GM12878 (cell line): ENCODE data around the gene ADAM10. TPM values are rescaled to one million over a fixed set of nuclear protein-coding genes. Genes with fewer than 3 reads are reported as not detected.
A peak's percentile ranks its signal among the peaks of the same experiment; 100 is the strongest.

Experiments
- BMI1 ChIP-seq: fragments of 450-650 bp; IDR thresholded peaks from 2 replicates; pipeline ENCODE4 v1.6.1; 2016; ENCODE audit warnings: mild to moderate bottlenecking, moderate library complexity, borderline replicate concordance
- CREM ChIP-seq: IDR thresholded peaks from 2 replicates; pipeline ENCODE4 v1.6.1; 2014; ENCODE audit warnings: antibody characterized with exemption, low read depth
- DPF2 ChIP-seq: fragments of 450-650 bp; IDR thresholded peaks from 2 replicates; pipeline ENCODE4 v1.6.1; 2017; ENCODE audit warnings: mild to moderate bottlenecking
- EZH2 ChIP-seq: IDR thresholded peaks from 2 replicates; pipeline ENCODE4 v1.6.1; 2012; ENCODE audit warnings: low read depth, mild to moderate bottlenecking, control low read depth, inconsistent platforms, low read length, borderline replicate concordance; ENCODE audit not compliant: control insufficient read depth
- FOXK2 ChIP-seq: fragments of 450-650 bp; IDR thresholded peaks from 2 replicates; pipeline ENCODE4 v1.6.1; 2017; ENCODE audit warnings: mild to moderate bottlenecking, moderate library complexity
- GATAD2B ChIP-seq: fragments of 450-650 bp; conservative IDR thresholded peaks from 2 replicates; pipeline ENCODE4 v1.6.1; 2017; ENCODE audit warnings: low read depth, mild to moderate bottlenecking, moderate library complexity
- IKZF1 ChIP-seq: fragments of 450-650 bp; conservative IDR thresholded peaks from 2 replicates; pipeline ENCODE4 v1.6.1; 2017; ENCODE audit warnings: antibody characterized with exemption, mild to moderate bottlenecking
- IKZF2 ChIP-seq, 2 experiments: fragments of 450-650 bp; IDR thresholded peaks; 2 replicates each; pipeline ENCODE4 v1.6.1; 2017; ENCODE audit warnings: mild to moderate bottlenecking in 2 of 2, moderate library complexity in 2 of 2
- LARP7 ChIP-seq: fragments of 450-650 bp; IDR thresholded peaks from 2 replicates; pipeline ENCODE4 v1.6.1; 2017; ENCODE audit warnings: mild to moderate bottlenecking
- MEF2B ChIP-seq: fragments of 450-650 bp; IDR thresholded peaks from 2 replicates; pipeline ENCODE4 v1.6.1; 2018; ENCODE audit warnings: mild to moderate bottlenecking, moderate library complexity; ENCODE audit not compliant: partially characterized antibody, poor library complexity, severe bottlenecking
- MTA3 ChIP-seq: IDR thresholded peaks from 2 replicates; pipeline ENCODE4 v1.6.1; 2012; ENCODE audit warnings: low read length, inconsistent platforms, borderline replicate concordance
- MXI1 ChIP-seq: fragments of 150-350 bp; IDR thresholded peaks from 2 replicates; pipeline ENCODE4 v1.6.1; 2011; ENCODE audit warnings: low read depth, mild to moderate bottlenecking, inconsistent platforms, low read length, improper control_type of control experiment
- NFIC ChIP-seq: IDR thresholded peaks from 2 replicates; pipeline ENCODE4 v1.6.1; 2012; ENCODE audit warnings: low read depth, mild to moderate bottlenecking, inconsistent platforms, low read length, moderate library complexity
- RB1 ChIP-seq: fragments of 450-650 bp; formaldehyde crosslinking; IDR thresholded peaks from 2 replicates; pipeline ENCODE4 v1.6.1; 2017; ENCODE audit warnings: mild to moderate bottlenecking, borderline replicate concordance
- RCOR1 ChIP-seq: conservative IDR thresholded peaks from 2 replicates; pipeline ENCODE4 v1.6.1; 2012; ENCODE audit warnings: low read depth, low read length, improper control_type of control experiment
- RFX5 ChIP-seq: IDR thresholded peaks from 2 replicates; pipeline ENCODE4 v1.6.1; 2011; ENCODE audit warnings: low read depth, low read length, improper control_type of control experiment
- ZZZ3 ChIP-seq: IDR thresholded peaks from 2 replicates; pipeline ENCODE4 v1.6.1; 2011; ENCODE audit warnings: low read depth; ENCODE audit not compliant: control insufficient read depth, insufficient read length
- polyA plus RNA-seq, 11 experiments: library from polyadenylated mRNA; depleted of rRNA in 4 of 11; unstranded in 6 of 11; stranded (reverse) in 5 of 11; fragments of >200 nt; fragmentation: Nextera tagmentation in 4 of 11; fragmentation: Illumina TruSeq in 1 of 11; extraction: Ambion mirVana in 4 of 11; extraction: Trizol in 1 of 11; gene quantifications; 1 replicate in 1 of 11; 2 replicates in 10 of 11; pipeline versions ENCODE4 v1.2.1 to v1.2.3, GENCODE V29; 2011 to 2016; ENCODE audit warnings: inconsistent platforms in 2 of 11, missing spikeins in 2 of 11, low read depth in 1 of 11
- total RNA-seq, 4 experiments: library from RNA; depleted of rRNA in 3 of 4; stranded (reverse); fragments of >200 nt in 3 of 4; fragmentation: Illumina TruSeq in 1 of 4; extraction: Trizol in 1 of 4; gene quantifications; 2 replicates each; pipeline versions ENCODE4 v1.2.1 to v1.2.3, GENCODE V29; 2013 to 2021
- TF ChIP-seq, protein P1 (sequence below): fragments of 450-650 bp; IDR thresholded peaks from 2 replicates; pipeline ENCODE4 v1.6.1; 2017; ENCODE audit warnings: antibody characterized with exemption, mild to moderate bottlenecking, moderate library complexity
- TF ChIP-seq, protein P2 (sequence below): fragments of 450-650 bp; IDR thresholded peaks from 2 replicates; pipeline ENCODE4 v1.6.1; 2017; ENCODE audit warnings: mild to moderate bottlenecking, moderate library complexity
- TF ChIP-seq, protein P3 (sequence below): fragments of 450-650 bp; IDR thresholded peaks from 2 replicates; pipeline ENCODE4 v1.6.1; 2017; ENCODE audit warnings: low read depth, mild to moderate bottlenecking, moderate library complexity

ADAM10 gene
- total and polyA plus RNA-seq, 10 of the 15 experiments (the other 5 are each of a cell fraction or from before 2014, with no cell fraction given): 10.0 to 88.9 (median 51.7) TPM

DNA sequence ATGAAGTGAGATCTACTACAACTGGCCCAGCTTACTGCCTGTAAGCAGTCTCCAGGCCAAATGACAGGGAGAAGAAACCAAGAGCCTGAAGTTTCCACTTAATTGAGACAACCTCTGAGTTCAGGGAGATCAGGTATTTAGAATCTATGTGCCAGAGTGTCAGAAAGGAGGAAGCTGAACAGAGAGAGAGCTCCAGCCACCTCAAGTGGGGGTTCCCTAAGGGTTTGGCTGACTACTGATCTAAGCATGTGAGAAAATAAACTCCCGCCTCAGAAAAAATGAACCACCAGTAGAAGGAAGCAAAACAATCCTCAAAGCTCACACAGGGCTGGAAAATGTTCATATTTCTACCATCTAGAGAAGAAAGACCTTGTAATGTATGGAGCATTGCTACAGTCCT lies 25.0 kb downstream of the ADAM10 start (continued):
- TF ChIP-seq, protein P1, sequence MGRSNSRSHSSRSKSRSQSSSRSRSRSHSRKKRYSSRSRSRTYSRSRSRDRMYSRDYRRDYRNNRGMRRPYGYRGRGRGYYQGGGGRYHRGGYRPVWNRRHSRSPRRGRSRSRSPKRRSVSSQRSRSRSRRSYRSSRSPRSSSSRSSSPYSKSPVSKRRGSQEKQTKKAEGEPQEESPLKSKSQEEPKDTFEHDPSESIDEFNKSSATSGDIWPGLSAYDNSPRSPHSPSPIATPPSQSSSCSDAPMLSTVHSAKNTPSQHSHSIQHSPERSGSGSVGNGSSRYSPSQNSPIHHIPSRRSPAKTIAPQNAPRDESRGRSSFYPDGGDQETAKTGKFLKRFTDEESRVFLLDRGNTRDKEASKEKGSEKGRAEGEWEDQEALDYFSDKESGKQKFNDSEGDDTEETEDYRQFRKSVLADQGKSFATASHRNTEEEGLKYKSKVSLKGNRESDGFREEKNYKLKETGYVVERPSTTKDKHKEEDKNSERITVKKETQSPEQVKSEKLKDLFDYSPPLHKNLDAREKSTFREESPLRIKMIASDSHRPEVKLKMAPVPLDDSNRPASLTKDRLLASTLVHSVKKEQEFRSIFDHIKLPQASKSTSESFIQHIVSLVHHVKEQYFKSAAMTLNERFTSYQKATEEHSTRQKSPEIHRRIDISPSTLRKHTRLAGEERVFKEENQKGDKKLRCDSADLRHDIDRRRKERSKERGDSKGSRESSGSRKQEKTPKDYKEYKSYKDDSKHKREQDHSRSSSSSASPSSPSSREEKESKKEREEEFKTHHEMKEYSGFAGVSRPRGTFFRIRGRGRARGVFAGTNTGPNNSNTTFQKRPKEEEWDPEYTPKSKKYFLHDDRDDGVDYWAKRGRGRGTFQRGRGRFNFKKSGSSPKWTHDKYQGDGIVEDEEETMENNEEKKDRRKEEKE: no peak
- TF ChIP-seq NFIC (peak; percentile 24; the same call in 1 of the 2 replicates), RB1 (no peak), GATAD2B (0 out of 2 replicates have a peak, but pooled peaks have one; percentile 50), BMI1 (no peak), RCOR1 (no peak), IKZF2 (IDR thresholded peaks at IDR 0.05) (peak; percentile 40 to 68; a peak in 3 of 4 replicates), DPF2 (peak; percentile 25; the same call in 1 of the 2 replicates), ZZZ3 (no peak), CREM (0 out of 2 replicates have a peak, but pooled peaks have one; percentile 43), MTA3 (no peak), EZH2 (no peak), LARP7 (0 out of 2 replicates have a peak, but pooled peaks have one; percentile 14), IKZF1 (0 out of 2 replicates have a peak, but pooled peaks have one; percentile 33), FOXK2 (no peak), MEF2B (peak; percentile 90), MXI1 (0 out of 2 replicates have a peak, but pooled peaks have one; percentile 15), RFX5 (peak; percentile 72; the same call in 1 of the 2 replicates)
- TF ChIP-seq, protein P2, sequence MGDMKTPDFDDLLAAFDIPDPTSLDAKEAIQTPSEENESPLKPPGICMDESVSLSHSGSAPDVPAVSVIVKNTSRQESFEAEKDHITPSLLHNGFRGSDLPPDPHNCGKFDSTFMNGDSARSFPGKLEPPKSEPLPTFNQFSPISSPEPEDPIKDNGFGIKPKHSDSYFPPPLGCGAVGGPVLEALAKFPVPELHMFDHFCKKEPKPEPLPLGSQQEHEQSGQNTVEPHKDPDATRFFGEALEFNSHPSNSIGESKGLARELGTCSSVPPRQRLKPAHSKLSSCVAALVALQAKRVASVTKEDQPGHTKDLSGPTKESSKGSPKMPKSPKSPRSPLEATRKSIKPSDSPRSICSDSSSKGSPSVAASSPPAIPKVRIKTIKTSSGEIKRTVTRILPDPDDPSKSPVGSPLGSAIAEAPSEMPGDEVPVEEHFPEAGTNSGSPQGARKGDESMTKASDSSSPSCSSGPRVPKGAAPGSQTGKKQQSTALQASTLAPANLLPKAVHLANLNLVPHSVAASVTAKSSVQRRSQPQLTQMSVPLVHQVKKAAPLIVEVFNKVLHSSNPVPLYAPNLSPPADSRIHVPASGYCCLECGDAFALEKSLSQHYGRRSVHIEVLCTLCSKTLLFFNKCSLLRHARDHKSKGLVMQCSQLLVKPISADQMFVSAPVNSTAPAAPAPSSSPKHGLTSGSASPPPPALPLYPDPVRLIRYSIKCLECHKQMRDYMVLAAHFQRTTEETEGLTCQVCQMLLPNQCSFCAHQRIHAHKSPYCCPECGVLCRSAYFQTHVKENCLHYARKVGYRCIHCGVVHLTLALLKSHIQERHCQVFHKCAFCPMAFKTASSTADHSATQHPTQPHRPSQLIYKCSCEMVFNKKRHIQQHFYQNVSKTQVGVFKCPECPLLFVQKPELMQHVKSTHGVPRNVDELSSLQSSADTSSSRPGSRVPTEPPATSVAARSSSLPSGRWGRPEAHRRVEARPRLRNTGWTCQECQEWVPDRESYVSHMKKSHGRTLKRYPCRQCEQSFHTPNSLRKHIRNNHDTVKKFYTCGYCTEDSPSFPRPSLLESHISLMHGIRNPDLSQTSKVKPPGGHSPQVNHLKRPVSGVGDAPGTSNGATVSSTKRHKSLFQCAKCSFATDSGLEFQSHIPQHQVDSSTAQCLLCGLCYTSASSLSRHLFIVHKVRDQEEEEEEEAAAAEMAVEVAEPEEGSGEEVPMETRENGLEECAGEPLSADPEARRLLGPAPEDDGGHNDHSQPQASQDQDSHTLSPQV: no peak
- TF ChIP-seq, protein P3, sequence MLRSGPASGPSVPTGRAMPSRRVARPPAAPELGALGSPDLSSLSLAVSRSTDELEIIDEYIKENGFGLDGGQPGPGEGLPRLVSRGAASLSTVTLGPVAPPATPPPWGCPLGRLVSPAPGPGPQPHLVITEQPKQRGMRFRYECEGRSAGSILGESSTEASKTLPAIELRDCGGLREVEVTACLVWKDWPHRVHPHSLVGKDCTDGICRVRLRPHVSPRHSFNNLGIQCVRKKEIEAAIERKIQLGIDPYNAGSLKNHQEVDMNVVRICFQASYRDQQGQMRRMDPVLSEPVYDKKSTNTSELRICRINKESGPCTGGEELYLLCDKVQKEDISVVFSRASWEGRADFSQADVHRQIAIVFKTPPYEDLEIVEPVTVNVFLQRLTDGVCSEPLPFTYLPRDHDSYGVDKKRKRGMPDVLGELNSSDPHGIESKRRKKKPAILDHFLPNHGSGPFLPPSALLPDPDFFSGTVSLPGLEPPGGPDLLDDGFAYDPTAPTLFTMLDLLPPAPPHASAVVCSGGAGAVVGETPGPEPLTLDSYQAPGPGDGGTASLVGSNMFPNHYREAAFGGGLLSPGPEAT: peak; percentile 74
